RPMI7951 (cell line): ENCODE measurements around the gene COX14. TPM values are rescaled to one million over a fixed set of nuclear protein-coding genes. Genes with fewer than 3 reads are reported as not detected.
"Not testable (repeated sequence)": the region's sequence is repeated elsewhere in the genome, so short reads cannot be mapped to it uniquely, and the experiment has no call there.

Source experiments
- DNase-seq: peaks from one replicate; pipeline ENCODE4 v3.0.0-alpha.2; 2012; ENCODE audit warnings: low read depth
- total RNA-seq: library from RNA; depleted of rRNA; stranded (reverse); fragments of >200 nt; shearing (Covaris generic); gene quantifications from 2 replicates; pipeline ENCODE4 v1.2.3, GENCODE V29; 2014

Gene COX14
- total RNA-seq, 1 experiment from 2014 or later, result 87.1 TPM

- DNase-seq, result no peak
Observed at GRCh38 chr12:50107416-50108268, 4.4 kb upstream of the COX14 start.

DNA sequence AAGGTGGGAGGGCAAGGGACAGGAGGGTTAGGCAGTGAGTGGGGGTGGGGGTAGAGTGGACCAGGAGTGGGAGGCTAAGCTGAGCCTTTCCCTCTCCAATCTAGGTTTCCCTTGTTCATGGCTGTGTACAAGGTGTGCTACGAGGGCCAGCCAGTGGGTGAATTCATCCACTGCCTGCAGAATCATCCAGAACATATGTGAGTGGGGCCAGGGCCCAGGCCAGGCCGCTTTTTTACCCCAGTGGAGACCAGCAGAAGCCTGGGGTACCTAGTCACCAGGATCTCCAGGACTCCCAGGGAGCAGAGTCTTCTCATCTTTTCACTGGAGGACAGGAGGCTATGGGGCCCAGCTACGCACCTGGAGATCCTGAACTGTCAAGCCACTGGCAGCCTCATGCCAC lies 2.7 kb upstream of the COX14 start:
- DNase-seq, result no peak

- no peak for DNase-seq
Observed at GRCh38 chr12:50110127-50110761, 1.8 kb upstream of the COX14 start.

- DNase-seq, result peak; percentile 46
Observed at GRCh38 chr12:50110762-50111351, 1.2 kb upstream of the COX14 start.

- DNase-seq, result no peak
Observed at GRCh38 chr12:50111395-50111692, 692 bp upstream of the COX14 start.

DNA sequence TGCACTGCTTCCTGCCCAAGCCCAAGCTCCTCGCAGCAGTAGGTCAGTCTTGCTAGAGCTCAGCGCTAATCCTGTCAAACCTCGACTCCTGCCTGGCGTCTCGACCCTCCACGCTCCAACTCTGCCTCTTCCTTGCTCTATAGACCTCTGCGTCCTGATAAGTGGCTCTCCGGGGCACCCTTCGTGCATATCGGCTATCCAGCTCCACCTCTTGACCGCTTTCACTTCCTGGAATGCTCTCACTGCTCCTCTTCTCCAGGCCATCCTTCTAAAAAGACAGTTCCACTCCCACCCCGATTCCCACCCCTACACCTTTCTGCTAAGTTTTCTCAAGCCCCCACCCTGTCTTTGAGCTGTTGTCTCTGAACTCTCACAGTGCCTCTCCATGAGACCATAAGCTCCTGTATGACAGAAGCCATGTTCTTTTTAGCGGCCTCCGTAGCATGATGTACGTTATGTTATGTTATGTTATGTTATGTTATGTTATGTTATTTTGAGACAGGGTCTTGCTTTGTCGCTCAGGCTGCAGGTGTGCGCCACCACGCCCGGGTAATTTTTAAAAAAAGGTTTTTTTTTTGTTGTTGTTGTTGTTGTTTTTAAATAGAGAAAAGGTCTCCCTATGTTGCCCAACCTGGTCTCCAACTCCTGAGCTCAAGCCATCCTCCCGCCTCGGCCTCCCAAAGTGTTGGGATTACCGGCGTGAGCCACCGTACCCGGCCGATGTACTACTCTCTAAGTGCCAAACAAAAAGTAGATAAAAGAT lies 601 bp downstream of the COX14 start:
- DNase-seq, result peak; percentile 55

- no peak for DNase-seq
Observed at GRCh38 chr12:50117057-50117622, 5.1 kb downstream of the COX14 start.

DNA sequence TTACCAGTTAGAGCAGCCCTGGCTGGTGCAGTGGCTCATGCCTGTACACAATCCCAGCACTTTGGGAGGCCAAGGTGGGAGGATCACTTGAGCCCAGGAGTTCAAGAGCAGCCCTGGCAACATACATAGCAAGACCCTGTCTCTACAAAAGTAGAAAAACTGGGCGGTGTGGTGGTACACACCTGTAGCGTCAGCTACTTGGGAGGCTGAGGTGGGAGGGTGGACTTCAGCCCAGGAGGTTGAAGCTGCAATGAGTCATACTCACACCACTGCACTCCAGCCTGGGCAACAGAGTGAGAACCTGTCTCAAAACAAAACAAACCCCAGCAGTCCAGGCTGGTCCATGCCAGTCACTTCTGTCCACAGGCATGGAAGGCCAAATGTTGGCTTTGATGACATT lies 7.4 kb downstream of the COX14 start:
- no peak for DNase-seq

- DNase-seq, result no peak
Observed at GRCh38 chr12:50120521-50120920, 8.5 kb downstream of the COX14 start.

- DNase-seq, result no peak
Observed at GRCh38 chr12:50120953-50121352, 8.9 kb downstream of the COX14 start.

DNA sequence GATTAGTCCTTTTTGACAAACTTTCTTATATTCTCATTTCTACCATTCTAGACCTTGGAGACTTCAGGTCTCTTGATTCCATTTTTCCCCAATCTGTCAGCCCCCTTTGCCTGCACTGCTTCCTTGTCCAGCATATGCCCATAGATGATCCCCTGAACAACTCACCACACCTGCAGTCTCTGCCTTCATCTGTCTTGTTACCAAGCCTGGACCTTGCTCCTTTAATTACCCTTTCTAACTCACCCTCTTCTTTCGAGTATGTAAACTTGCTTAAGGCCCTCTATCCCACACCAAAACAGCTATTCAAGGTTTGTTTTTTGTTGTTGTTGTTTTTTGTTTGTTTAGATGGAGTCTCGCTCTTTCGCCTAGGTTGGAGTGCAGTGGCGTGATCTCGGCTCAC lies 9.6 kb downstream of the COX14 start:
- no peak for DNase-seq

DNA sequence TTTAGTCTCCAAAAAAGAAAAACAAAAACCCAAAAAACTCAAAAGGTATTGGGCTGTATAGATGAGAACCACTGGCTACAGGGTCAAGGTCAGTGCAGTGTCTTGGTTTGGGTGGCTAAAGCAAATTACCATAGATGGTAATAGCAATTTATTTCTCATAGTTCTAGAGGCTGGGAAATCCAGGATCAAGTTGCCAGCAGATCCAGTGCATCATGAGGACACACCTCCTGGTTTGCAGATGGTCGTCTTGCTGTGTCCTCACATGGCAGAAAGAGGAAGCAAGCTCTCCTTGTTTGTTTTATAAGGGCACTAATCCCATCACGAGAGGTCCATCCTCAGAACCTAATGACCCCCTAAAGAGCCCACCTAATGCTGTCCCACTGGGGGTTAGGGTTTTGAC lies 11.2 kb downstream of the COX14 start:
- no peak for DNase-seq

DNA sequence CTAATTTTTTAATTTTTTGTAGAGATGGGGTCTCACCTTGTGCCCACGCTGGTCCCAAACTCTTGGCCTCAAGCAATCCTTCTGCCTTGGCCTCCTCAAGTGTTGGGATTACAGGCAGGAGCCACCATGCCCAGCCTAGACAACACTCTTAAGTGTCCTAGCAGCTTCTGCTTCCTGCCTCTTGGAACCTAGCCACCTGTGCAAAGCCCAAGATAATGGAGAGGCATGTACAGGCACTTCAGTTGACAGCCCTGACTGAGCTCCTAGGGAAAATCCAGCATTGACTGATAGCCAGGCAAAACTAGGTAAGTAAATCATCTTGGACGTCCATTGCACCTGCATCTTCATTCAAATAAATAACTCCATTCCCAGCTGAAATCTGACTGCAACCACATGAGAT lies 15.5 kb downstream of the COX14 start:
- no peak for DNase-seq

GRCh38 chr12:50129290-50129689 lies 17.3 kb downstream of the COX14 start:
- DNase-seq, result no peak

DNA sequence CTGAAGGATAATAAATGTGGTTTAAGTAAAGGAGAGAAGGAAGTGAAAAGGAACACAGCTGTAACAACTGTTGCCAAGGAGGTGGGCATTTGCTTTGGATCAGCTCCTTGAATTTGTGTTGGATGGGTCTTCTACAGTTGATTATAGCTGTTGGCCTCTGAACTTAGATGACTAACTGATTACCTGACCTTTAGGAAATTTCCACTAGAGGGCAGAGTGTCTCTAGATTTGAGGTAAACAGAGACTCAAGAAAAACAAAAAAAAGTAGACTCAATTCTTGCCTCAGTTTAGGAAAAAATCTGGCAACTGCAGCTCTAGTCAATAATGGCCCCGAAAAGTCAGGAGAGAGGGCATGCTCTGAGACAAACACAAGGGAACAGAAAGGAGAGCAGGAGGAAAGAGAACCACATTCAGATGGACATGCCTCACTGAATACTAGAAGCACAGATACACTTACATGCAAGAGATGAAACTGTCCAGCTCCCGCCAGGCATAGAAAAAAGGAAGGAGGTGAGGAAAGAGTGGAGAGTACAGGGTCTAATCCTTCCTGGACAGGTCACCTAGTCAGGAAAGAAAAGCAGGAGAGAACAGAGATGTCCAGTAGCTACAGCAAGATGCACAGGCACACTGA lies 20.6 kb downstream of the COX14 start:
- peak; percentile 26 for DNase-seq

- DNase-seq, result no peak
Observed at GRCh38 chr12:50142993-50143392, 31.0 kb downstream of the COX14 start.

GRCh38 chr12:50145439-50145838 lies 33.4 kb downstream of the COX14 start:
- no peak for DNase-seq

DNA sequence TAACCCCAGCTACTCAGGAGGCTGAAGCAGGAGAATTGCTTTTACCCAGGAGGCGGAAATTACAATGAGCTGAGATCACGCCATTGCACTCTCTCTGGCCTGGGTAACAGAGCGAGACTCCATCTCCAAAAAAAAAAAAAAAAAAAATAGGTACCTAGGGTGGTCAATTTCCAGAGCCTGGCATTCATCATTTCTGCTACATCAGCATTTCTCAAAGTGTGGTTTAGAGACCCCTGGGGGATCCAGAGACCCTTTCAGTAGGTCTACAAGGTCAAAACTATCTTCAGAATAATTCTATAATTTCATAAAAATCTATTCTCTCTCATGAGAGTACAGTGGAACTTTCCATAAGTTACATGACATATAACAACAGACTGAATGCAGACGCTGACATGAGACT lies 35.2 kb downstream of the COX14 start:
- no peak for DNase-seq

DNA sequence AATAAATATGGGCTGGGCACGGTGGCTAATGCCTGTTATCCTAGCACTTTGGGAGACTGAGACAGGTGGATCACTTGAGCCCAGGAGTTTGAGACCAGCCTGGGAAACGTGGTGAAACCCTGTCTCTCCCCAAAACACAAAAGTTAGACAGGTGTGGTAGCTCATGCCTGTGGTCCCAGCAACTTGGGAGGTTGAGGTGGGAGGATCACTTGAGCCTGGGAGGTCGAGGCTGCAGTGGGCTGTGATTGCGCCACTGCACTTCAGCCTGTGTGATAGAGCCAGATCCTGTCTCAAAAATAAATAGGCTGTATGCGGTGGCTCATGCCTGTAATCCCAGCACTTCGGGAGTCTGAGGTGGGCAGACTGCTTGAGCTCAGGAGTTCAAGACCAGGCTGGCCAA lies 36.0 kb downstream of the COX14 start:
- DNase-seq, result not testable (repeated sequence)

DNA sequence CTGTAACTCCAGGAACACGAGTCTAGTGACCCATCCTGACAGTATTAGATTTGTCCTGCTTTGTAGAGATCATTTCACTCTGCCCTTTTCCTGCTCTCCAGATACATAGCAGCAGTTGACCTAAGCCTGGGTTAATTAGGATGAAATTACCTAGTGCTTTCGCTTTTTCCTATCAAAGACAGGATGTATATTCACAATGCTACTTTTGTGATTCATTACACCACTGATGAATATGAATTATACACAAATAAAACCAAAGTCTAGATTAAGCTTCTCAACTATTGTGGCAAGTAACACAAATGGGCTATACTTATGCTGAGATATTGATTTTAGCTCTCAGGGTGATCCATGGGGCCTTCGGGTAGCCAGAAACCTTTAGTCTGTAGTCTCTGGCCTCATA lies 37.3 kb downstream of the COX14 start:
- DNase-seq, result no peak

GRCh38 chr12:50151047-50151687 lies 39.1 kb downstream of the COX14 start:
- no peak for DNase-seq
